T-helper 17 cell (primary cell): Measurements from ENCODE around the gene MLEC. TPM values are rescaled to one million over a fixed set of nuclear protein-coding genes. Genes with fewer than 3 reads are reported as not detected.
A peak's percentile ranks its signal among the peaks of the same experiment; 100 is the strongest.

ENCODE experiments used
- ATAC-seq: fragments of 150-1000 bp; cut with Tn5 transposase; 2 replicates; pipeline ENCODE4 v1.10.0; 2021; ENCODE audit warnings: mild to moderate bottlenecking, moderate library complexity
- DNase-seq, 3 donors: peaks; one replicate each; pipeline versions ENCODE4 v3.0.0 to v3.0.0-alpha.2; 2020 to 2021
- H3K9me3 ChIP-seq: one replicate; pipeline ENCODE4 v1.7.0; 2013; ENCODE audit warnings: low read length, mild to moderate bottlenecking; ENCODE audit not compliant: control insufficient read depth, poor library complexity, severe bottlenecking
- H3K27ac Mint-ChIP-seq: one replicate; pipeline ENCODE4 v1.8.0; 2022; ENCODE audit warnings: mild to moderate bottlenecking, moderate library complexity, mixed read lengths
- H3K27me3 Mint-ChIP-seq: one replicate; pipeline ENCODE4 v1.8.0; 2022; ENCODE audit warnings: mixed read lengths
- H3K36me3 Mint-ChIP-seq: one replicate; pipeline ENCODE4 v1.8.0; 2022; ENCODE audit warnings: low read depth, mixed read lengths
- H3K4me1 Mint-ChIP-seq: one replicate; pipeline ENCODE4 v1.8.0; 2022; ENCODE audit warnings: mild to moderate bottlenecking, mixed read lengths
- H3K4me3 Mint-ChIP-seq: one replicate; pipeline ENCODE4 v1.8.0; 2022; ENCODE audit warnings: mild to moderate bottlenecking, moderate library complexity, mixed read lengths
- total RNA-seq, 4 donors: library from RNA in 2 of 4; stranded (reverse) in 2 of 4; gene quantifications; one replicate each; pipeline ENCODE4 v1.2.3 and lab custom pipeline; 2022 to 2026

Gene MLEC
- total RNA-seq (10 to 100 TPM; 21.8 to 31.0 TPM), total RNA-seq (lab: John Stamatoyannopoulos, UW) (56.2 to 175 reads per million in 2 donors)

- no peaks in the 10 kb centered on the region for H3K9me3 ChIP-seq
- DNase-seq (peak; percentile 98 to 99 (median 98)), ATAC-seq (peak; percentile 83)
- H3K27ac Mint-ChIP-seq, result peak within 1 kb of the TSS; percentile 76
- no peaks in the 10 kb centered on the region for H3K36me3 Mint-ChIP-seq
- H3K4me3 Mint-ChIP-seq, result peak within 1 kb of the TSS; percentile 96
- no peaks in the 10 kb centered on the region for H3K27me3 Mint-ChIP-seq
- peaks cover 20% of the 10 kb centered on the region for H3K4me1 Mint-ChIP-seq
Observed at GRCh38 chr12:120686690-120687577, at the start of gene MLEC. TSS of gene MLEC (plus strand) at chr12:120687149. CDS start at chr12:120687297, 148 bp downstream.

- H3K27ac Mint-ChIP-seq, result no peak within 1 kb of the TSS
- peaks cover 48% of the 10 kb centered on the region for H3K27me3 Mint-ChIP-seq
- DNase-seq (peak; percentile 18 to 64 (median 58)), ATAC-seq (peak; percentile 77)
- H3K9me3 ChIP-seq, result no peaks in the 10 kb centered on the region
- H3K4me1 Mint-ChIP-seq, result peaks cover 12% of the 10 kb centered on the region
- peaks cover 6% of the 10 kb centered on the region for H3K36me3 Mint-ChIP-seq
- H3K4me3 Mint-ChIP-seq, result peak within 1 kb of the TSS; percentile 87
Observed at GRCh38 chr12:120639771-120640721, 46.9 kb upstream of the MLEC start, which contains the start of gene CABP1. TSS of gene CABP1 (plus strand) at chr12:120640626. CDS start at chr12:120640686, 60 bp downstream.

GRCh38 chr12:120640861-120641833 lies 45.8 kb upstream of the MLEC start:
- Mint-ChIP-seq H3K27me3 (peaks cover 58% of the 10 kb centered on the region), H3K4me3 (peak overlapping the region; percentile 87)

GRCh38 chr12:120642121-120642520 lies 44.8 kb upstream of the MLEC start:
- H3K36me3 Mint-ChIP-seq, result peaks cover 3% of the 10 kb centered on the region
- H3K4me3 Mint-ChIP-seq, result peak overlapping the region; percentile 63
- DNase-seq (no peak), ATAC-seq (no peak)
- no peak overlapping the region for H3K27ac Mint-ChIP-seq
- H3K4me1 Mint-ChIP-seq, result peaks cover 16% of the 10 kb centered on the region
- H3K27me3 Mint-ChIP-seq, result peaks cover 62% of the 10 kb centered on the region
- H3K9me3 ChIP-seq, result no peaks in the 10 kb centered on the region

More at GRCh38 chr12:120640861-120641833, 45.8 kb upstream of the MLEC start:
- peaks cover 6% of the 10 kb centered on the region for H3K36me3 Mint-ChIP-seq
- no peaks in the 10 kb centered on the region for H3K9me3 ChIP-seq
- no peak overlapping the region for H3K27ac Mint-ChIP-seq
- ATAC-seq, result peak; percentile 83
- peak; percentile 17 to 40 (median 35) for DNase-seq
- peaks cover 12% of the 10 kb centered on the region for H3K4me1 Mint-ChIP-seq

- no peaks in the 10 kb centered on the region for H3K9me3 ChIP-seq
- Mint-ChIP-seq H3K27ac (no peak overlapping the region), H3K27me3 (peaks cover 63% of the 10 kb centered on the region), H3K4me3 (peak overlapping the region; percentile 63), H3K36me3 (no peaks in the 10 kb centered on the region), H3K4me1 (peaks cover 17% of the 10 kb centered on the region)
- no peak for ATAC-seq
- DNase-seq, result no peak
Observed at GRCh38 chr12:120642826-120643225, 44.1 kb upstream of the MLEC start.

GRCh38 chr12:120643574-120643973 lies 43.4 kb upstream of the MLEC start:
- ATAC-seq (no peak), DNase-seq (no peak)
- Mint-ChIP-seq H3K4me3 (no peak overlapping the region), H3K27ac (no peak overlapping the region), H3K36me3 (no peaks in the 10 kb centered on the region), H3K27me3 (peaks cover 70% of the 10 kb centered on the region), H3K4me1 (peaks cover 17% of the 10 kb centered on the region)
- no peaks in the 10 kb centered on the region for H3K9me3 ChIP-seq

- ATAC-seq, result no peak
- no peaks in the 10 kb centered on the region for H3K36me3 Mint-ChIP-seq
Observed at GRCh38 chr12:120646044-120646443, 40.9 kb upstream of the MLEC start.

GRCh38 chr12:120647375-120647755 lies 39.6 kb upstream of the MLEC start:
- Mint-ChIP-seq H3K27ac (peak overlapping the region; percentile 43), H3K27me3 (peaks cover 88% of the 10 kb centered on the region), H3K4me1 (peaks cover 14% of the 10 kb centered on the region), H3K4me3 (no peak overlapping the region), H3K36me3 (no peaks in the 10 kb centered on the region)
- H3K9me3 ChIP-seq, result no peaks in the 10 kb centered on the region
- DNase-seq, result no peak
- ATAC-seq, result no peak

More at GRCh38 chr12:120646044-120646443, 40.9 kb upstream of the MLEC start:
- Mint-ChIP-seq H3K27ac (no peak overlapping the region), H3K4me3 (no peak overlapping the region), H3K4me1 (peaks cover 21% of the 10 kb centered on the region), H3K27me3 (peaks cover 85% of the 10 kb centered on the region)
- H3K9me3 ChIP-seq, result no peaks in the 10 kb centered on the region
- no peak for DNase-seq

GRCh38 chr12:120649442-120650232 lies 37.3 kb upstream of the MLEC start:
- H3K9me3 ChIP-seq, result no peaks in the 10 kb centered on the region
- DNase-seq (no peak), ATAC-seq (peak; percentile 3)
- Mint-ChIP-seq H3K36me3 (peaks cover 3% of the 10 kb centered on the region), H3K4me1 (peaks cover 14% of the 10 kb centered on the region), H3K27ac (peak overlapping the region; percentile 34), H3K27me3 (peaks cover 90% of the 10 kb centered on the region), H3K4me3 (no peak overlapping the region)

GRCh38 chr12:120650233-120650690 lies 36.7 kb upstream of the MLEC start:
- DNase-seq (no peak), ATAC-seq (no peak)
- Mint-ChIP-seq H3K4me3 (no peak overlapping the region), H3K27me3 (peaks cover 90% of the 10 kb centered on the region), H3K36me3 (peaks cover 3% of the 10 kb centered on the region), H3K27ac (no peak overlapping the region), H3K4me1 (peaks cover 14% of the 10 kb centered on the region)
- no peaks in the 10 kb centered on the region for H3K9me3 ChIP-seq

- Mint-ChIP-seq H3K27me3 (peaks cover 81% of the 10 kb centered on the region), H3K4me1 (peaks cover 12% of the 10 kb centered on the region), H3K4me3 (no peak overlapping the region), H3K36me3 (peaks cover 3% of the 10 kb centered on the region), H3K27ac (no peak overlapping the region)
- no peaks in the 10 kb centered on the region for H3K9me3 ChIP-seq
- ATAC-seq (no peak), DNase-seq (no peak)
Observed at GRCh38 chr12:120651821-120652220, 35.1 kb upstream of the MLEC start.
